MM.1S (cell line): ENCODE data around the gene CCDC38.

ENCODE experiments used
- CTCF ChIP-seq: fragments of 300-600 bp; sonication (generic); IDR thresholded peaks from 2 replicates; pipeline ENCODE4 v1.5.1; 2016; ENCODE audit warnings: antibody characterized with exemption, low read length, mixed read lengths
- EZH2phosphoT487 ChIP-seq: fragments of 300-600 bp; sonication (generic); IDR thresholded peaks from 2 replicates; pipeline ENCODE4 v1.6.1; 2018; ENCODE audit warnings: antibody characterized with exemption, low read length

DNA sequence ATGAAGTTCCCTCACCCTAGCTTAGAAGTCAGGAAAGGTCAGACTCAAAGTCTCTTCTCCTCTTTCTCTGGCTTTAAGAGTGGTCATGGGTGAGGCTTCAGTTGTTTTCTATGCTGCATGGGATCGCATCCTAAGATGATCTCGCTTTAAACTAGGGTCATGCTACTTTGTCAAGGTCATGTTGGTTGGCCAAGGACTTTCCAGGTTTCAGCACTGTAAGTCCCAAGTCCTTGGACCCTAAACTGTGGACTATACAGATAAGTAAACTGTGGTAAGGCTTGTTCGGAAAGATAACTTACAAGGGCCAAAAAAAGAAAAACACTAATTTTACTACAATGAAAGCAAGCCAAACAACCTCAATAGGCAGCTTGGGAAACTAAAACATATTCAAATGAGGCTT is 36.4 kb upstream of the CCDC38 start:
- TF ChIP-seq CTCF (no peak), EZH2phosphoT487 (no peak)
